ENCODE results near the gene CFAP299.

The CFAP299 gene

GRCh38 chr4:80365928-80366327 lies 30.4 kb downstream of the CFAP299 start:
- DNase-seq (ENCODE audit: low read depth) = peak; percentile 81
- H3K4me3 ChIP-seq (ENCODE audit: low read length) = no peak overlapping the region
- peak; percentile 89 for TF ChIP-seq CTCF (conservative IDR thresholded peaks at IDR 0.05; ENCODE audit: low read length)

GRCh38 chr4:80367737-80368136 lies 32.2 kb downstream of the CFAP299 start:
- no peak for TF ChIP-seq CTCF (conservative IDR thresholded peaks at IDR 0.05; ENCODE audit: low read length)
- H3K4me3 ChIP-seq (ENCODE audit: low read length) = no peak overlapping the region
- peak; percentile 59 for DNase-seq (ENCODE audit: low read depth)

- H3K4me3 ChIP-seq (ENCODE audit: low read length) = no peak overlapping the region
- no peak for DNase-seq (ENCODE audit: low read depth)
- TF ChIP-seq CTCF (conservative IDR thresholded peaks at IDR 0.05; ENCODE audit: low read length) = no peak
Observed at GRCh38 chr4:80370635-80371034, 35.1 kb downstream of the CFAP299 start.

- no peak for DNase-seq (ENCODE audit: low read depth)
- H3K4me3 ChIP-seq (ENCODE audit: low read length) = no peak overlapping the region
- TF ChIP-seq CTCF (conservative IDR thresholded peaks at IDR 0.05; ENCODE audit: low read length) = no peak
Observed at GRCh38 chr4:80371046-80371445, 35.5 kb downstream of the CFAP299 start.

GRCh38 chr4:80374180-80374579 lies 38.6 kb downstream of the CFAP299 start:
- TF ChIP-seq CTCF (conservative IDR thresholded peaks at IDR 0.05; ENCODE audit: low read length) = no peak
- H3K4me3 ChIP-seq (ENCODE audit: low read length) = no peak overlapping the region
- no peak for DNase-seq (ENCODE audit: low read depth)

- DNase-seq (ENCODE audit: low read depth) = no peak
- no peak for TF ChIP-seq CTCF (conservative IDR thresholded peaks at IDR 0.05; ENCODE audit: low read length)
- H3K4me3 ChIP-seq (ENCODE audit: low read length) = no peak overlapping the region
Observed at GRCh38 chr4:80382090-80382832, 46.7 kb downstream of the CFAP299 start.
